GM12878 (cell line): ENCODE data around the gene MUC12.
"Not testable (repeated sequence)": the region's sequence is repeated elsewhere in the genome, so short reads cannot be mapped to it uniquely, and the experiment has no call there.

Source experiments
- CHD4 ChIP-seq: fragments of 200-600 bp; sonication (generic); IDR thresholded peaks from 2 replicates; pipeline ENCODE4 v1.6.1; 2016; ENCODE audit warnings: mild to moderate bottlenecking
- CTCF ChIP-seq, 3 experiments: IDR thresholded peaks in 2 of 3; conservative IDR thresholded peaks in 1 of 3; 2 replicates each; pipeline ENCODE4 v1.5.1; 2011; ENCODE audit warnings: low read depth in 3 of 3, low read length in 3 of 3, mild to moderate bottlenecking in 3 of 3, control low read depth in 2 of 3, moderate library complexity in 2 of 3, inconsistent platforms in 1 of 3, mixed read lengths in 1 of 3; ENCODE audit not compliant: control insufficient read depth in 2 of 3, insufficient read depth in 1 of 3; ENCODE audit errors: extremely low read depth in 1 of 3
- EZH2 ChIP-seq: IDR thresholded peaks from 2 replicates; pipeline ENCODE4 v1.6.1; 2012; ENCODE audit warnings: low read depth, mild to moderate bottlenecking, control low read depth, inconsistent platforms, low read length, borderline replicate concordance; ENCODE audit not compliant: control insufficient read depth
- PAX5 ChIP-seq: IDR thresholded peaks from 2 replicates; pipeline ENCODE4 v1.6.1; 2011; ENCODE audit warnings: low read depth, low read length, borderline replicate concordance
- PBX3 ChIP-seq: IDR thresholded peaks from 2 replicates; pipeline ENCODE4 v1.6.1; 2011; ENCODE audit warnings: mild to moderate bottlenecking, low read depth, low read length, moderate library complexity; ENCODE audit not compliant: insufficient replicate concordance
- POLR2A ChIP-seq: IDR thresholded peaks from 2 replicates; pipeline ENCODE4 v1.6.1; 2011; ENCODE audit warnings: low read depth, mild to moderate bottlenecking, low read length
- POLR2AphosphoS5 ChIP-seq: IDR thresholded peaks from 2 replicates; pipeline ENCODE4 v1.6.1; 2011; ENCODE audit warnings: mild to moderate bottlenecking, low read length, inconsistent platforms
- RUNX3 ChIP-seq: IDR thresholded peaks from 2 replicates; pipeline ENCODE4 v1.6.1; 2012; ENCODE audit warnings: low read length, inconsistent platforms
- TAF1 ChIP-seq: IDR thresholded peaks from 2 replicates; pipeline ENCODE4 v1.6.1; 2011; ENCODE audit warnings: mild to moderate bottlenecking, low read depth, low read length, borderline replicate concordance
- ZBTB4 ChIP-seq: fragments of 450-650 bp; formaldehyde crosslinking; IDR thresholded peaks from 2 replicates; pipeline ENCODE4 v1.4.0; 2022; ENCODE audit warnings: mild to moderate bottlenecking, moderate library complexity
- ZNF384 ChIP-seq: IDR thresholded peaks from 2 replicates; pipeline ENCODE4 v1.6.1; 2012; ENCODE audit warnings: low read depth, mild to moderate bottlenecking, low read length, improper control_type of control experiment, borderline replicate concordance

DNA sequence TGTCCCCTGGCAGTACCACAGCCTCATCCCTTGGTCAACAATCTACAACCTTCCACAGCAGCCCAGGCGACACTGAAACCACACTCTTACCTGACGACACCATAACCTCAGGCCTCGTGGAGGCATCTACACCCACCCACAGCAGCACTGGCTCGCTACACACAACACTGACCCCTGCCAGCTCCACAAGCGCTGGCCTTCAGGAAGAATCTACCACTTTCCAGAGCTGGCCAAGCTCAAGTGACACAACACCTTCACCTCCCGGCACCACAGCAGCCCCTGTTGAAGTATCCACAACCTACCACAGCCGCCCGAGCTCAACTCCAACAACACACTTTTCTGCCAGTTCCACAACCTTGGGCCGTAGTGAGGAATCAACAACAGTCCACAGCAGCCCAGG is 30.0 kb downstream of the MUC12 start:
- TF ChIP-seq PAX5; POLR2AphosphoS5; PBX3; ZBTB4 (CRISPR knock-in tag); ZNF384; CTCF (IDR thresholded peaks at IDR 0.05 in 2 of 3, conservative IDR thresholded peaks at IDR 0.05 in 1 of 3; ENCODE audit: control insufficient read depth in 2 of 3, extremely low read depth in 1 of 3, insufficient read depth in 1 of 3, low read depth in 3 of 3, low read length in 3 of 3); POLR2A; RUNX3; EZH2; CHD4; TAF1: not testable (repeated sequence)
